KMS-11 (cell line): Measurements from ENCODE around the gene MGAT4A.

Experiments used
- H2AFZ ChIP-seq: fragments of 200-600 bp; sonication (generic); 2 replicates; pipeline ENCODE4 v1.6.1; 2016; ENCODE audit warnings: antibody characterized with exemption, mixed run types, low read depth
- H3K27ac ChIP-seq: fragments of 200-600 bp; sonication (generic); 2 replicates; pipeline ENCODE4 v1.6.1; 2016; ENCODE audit warnings: mild to moderate bottlenecking, mixed run types
- H3K27me3 ChIP-seq: fragments of 200-600 bp; sonication (generic); 2 replicates; pipeline ENCODE4 v1.6.1; 2017; ENCODE audit warnings: mild to moderate bottlenecking, low read depth, mixed run types, moderate library complexity; ENCODE audit not compliant: insufficient read depth
- H3K36me3 ChIP-seq: fragments of 200-600 bp; sonication (generic); 2 replicates; pipeline ENCODE4 v1.6.1; 2017; ENCODE audit warnings: mild to moderate bottlenecking, mixed run types; ENCODE audit not compliant: insufficient read depth
- H3K4me1 ChIP-seq: fragments of 200-600 bp; sonication (generic); 2 replicates; pipeline ENCODE4 v1.6.1; 2016; ENCODE audit warnings: mild to moderate bottlenecking, low read depth, mixed run types; ENCODE audit not compliant: poor library complexity, severe bottlenecking
- H3K4me2 ChIP-seq: fragments of 200-600 bp; sonication (generic); 2 replicates; pipeline ENCODE4 v1.7.0; 2016; ENCODE audit warnings: mild to moderate bottlenecking, mixed run types
- H3K4me3 ChIP-seq: fragments of 200-600 bp; sonication (generic); IDR thresholded peaks from 2 replicates; pipeline ENCODE4 v1.6.1; 2017; ENCODE audit warnings: low read depth, low read length, mixed read lengths; ENCODE audit not compliant: insufficient read depth
- H3K79me2 ChIP-seq: fragments of 200-600 bp; sonication (generic); 2 replicates; pipeline ENCODE4 v1.6.1; 2016; ENCODE audit warnings: low read depth, mixed run types; ENCODE audit not compliant: insufficient read depth
- H3K9ac ChIP-seq: fragments of 200-600 bp; sonication (generic); 2 replicates; pipeline ENCODE4 v1.6.1; 2016; ENCODE audit warnings: mild to moderate bottlenecking, mixed run types
- H4K20me1 ChIP-seq: fragments of 200-600 bp; sonication (generic); 2 replicates; pipeline ENCODE4 v1.6.1; 2016; ENCODE audit warnings: mild to moderate bottlenecking, mixed run types; ENCODE audit not compliant: insufficient read depth
- TF ChIP-seq, protein P1 (sequence below): fragments of 200-600 bp; sonication (generic); conservative IDR thresholded peaks from 2 replicates; pipeline ENCODE4 v1.6.1; 2017; ENCODE audit warnings: low read depth, mild to moderate bottlenecking, antibody characterized with exemption, low read length, moderate library complexity, mixed read lengths

The MGAT4A gene

DNA sequence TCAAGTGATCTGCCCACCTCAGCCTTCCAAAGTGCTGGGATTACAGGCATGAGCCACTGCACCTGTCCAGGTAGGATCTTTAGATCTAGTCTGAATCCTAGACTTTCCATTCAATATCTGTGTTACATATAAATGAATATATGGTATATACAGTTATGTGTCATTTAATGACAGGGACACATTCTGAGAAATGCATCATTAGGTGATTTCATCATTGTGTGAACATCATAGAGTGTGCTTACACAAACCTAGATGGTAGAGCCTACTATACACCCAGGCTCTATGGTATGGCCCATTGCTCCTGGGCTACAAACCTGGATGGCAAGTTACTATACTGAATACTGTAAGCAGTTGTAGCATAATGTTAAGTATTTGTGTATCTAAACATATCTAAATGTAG lies 15.5 kb upstream of the MGAT4A start:
- Histone ChIP-seq H3K27ac (no peak overlapping the region), H3K36me3 (no peaks in the 10 kb centered on the region), H3K79me2 (no peaks in the 10 kb centered on the region), H3K4me1 (peaks cover 8% of the 10 kb centered on the region), H2AFZ (no peak overlapping the region), H3K9ac (no peak overlapping the region), H3K4me2 (no peak overlapping the region), H4K20me1 (no peaks in the 10 kb centered on the region), H3K4me3 (no peak overlapping the region), H3K27me3 (no peaks in the 10 kb centered on the region)
- TF ChIP-seq, protein P1, sequence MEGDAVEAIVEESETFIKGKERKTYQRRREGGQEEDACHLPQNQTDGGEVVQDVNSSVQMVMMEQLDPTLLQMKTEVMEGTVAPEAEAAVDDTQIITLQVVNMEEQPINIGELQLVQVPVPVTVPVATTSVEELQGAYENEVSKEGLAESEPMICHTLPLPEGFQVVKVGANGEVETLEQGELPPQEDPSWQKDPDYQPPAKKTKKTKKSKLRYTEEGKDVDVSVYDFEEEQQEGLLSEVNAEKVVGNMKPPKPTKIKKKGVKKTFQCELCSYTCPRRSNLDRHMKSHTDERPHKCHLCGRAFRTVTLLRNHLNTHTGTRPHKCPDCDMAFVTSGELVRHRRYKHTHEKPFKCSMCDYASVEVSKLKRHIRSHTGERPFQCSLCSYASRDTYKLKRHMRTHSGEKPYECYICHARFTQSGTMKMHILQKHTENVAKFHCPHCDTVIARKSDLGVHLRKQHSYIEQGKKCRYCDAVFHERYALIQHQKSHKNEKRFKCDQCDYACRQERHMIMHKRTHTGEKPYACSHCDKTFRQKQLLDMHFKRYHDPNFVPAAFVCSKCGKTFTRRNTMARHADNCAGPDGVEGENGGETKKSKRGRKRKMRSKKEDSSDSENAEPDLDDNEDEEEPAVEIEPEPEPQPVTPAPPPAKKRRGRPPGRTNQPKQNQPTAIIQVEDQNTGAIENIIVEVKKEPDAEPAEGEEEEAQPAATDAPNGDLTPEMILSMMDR = no peak

DNA sequence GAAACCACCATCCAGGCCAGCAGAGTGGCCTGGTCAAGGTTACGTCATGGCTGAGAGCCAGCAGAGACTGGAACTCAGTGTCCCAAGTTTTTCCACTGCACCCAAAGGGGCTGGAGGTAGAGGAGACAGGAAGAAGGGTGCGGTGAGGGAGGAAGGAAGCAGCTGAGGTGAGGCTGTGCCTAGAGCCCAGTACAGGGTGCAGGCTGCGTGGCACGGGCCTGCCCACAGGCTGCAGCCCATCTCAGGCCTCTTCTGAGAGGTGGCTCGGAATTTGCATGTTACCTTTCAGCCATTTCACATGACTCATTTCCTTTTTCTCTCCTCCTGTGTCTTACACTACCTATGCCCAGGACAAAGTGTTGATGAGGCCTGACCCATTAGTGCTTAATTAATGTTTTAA lies 13.7 kb upstream of the MGAT4A start:
- no peak overlapping the region for H3K4me2 ChIP-seq
- no peak overlapping the region for H3K9ac ChIP-seq
- TF ChIP-seq, protein P1 = no peak
- H2AFZ ChIP-seq = no peak overlapping the region
- no peaks in the 10 kb centered on the region for H3K36me3 ChIP-seq
- no peaks in the 10 kb centered on the region for H4K20me1 ChIP-seq
- H3K27ac ChIP-seq = no peak overlapping the region
- peaks cover 8% of the 10 kb centered on the region for H3K4me1 ChIP-seq
- no peak overlapping the region for H3K4me3 ChIP-seq
- H3K79me2 ChIP-seq = no peaks in the 10 kb centered on the region
- no peaks in the 10 kb centered on the region for H3K27me3 ChIP-seq

DNA sequence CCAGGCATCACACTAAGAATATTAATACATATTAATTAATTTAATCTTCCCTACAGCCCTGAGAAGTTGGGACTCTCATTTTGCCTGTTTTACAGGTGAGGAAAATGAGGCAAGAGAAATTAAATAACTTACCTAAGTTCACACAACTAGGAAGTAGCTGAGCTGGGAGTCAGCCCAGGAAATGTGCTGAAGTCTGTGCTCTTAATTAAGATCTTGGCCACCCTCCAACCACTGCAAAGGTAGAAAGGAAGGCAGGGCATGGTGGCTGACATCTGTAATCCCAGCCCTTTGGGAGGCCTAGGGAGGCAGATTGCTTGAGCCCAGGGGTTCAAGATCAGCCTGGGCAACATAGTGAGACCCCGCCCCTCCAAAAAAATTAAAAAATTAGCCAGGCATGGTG lies 12.9 kb upstream of the MGAT4A start:
- Histone ChIP-seq H3K4me3 (no peak overlapping the region), H4K20me1 (no peaks in the 10 kb centered on the region), H3K27ac (no peak overlapping the region), H3K79me2 (no peaks in the 10 kb centered on the region), H3K4me1 (peaks cover 8% of the 10 kb centered on the region), H3K27me3 (no peaks in the 10 kb centered on the region), H3K4me2 (no peak overlapping the region), H3K9ac (no peak overlapping the region), H3K36me3 (no peaks in the 10 kb centered on the region), H2AFZ (no peak overlapping the region)
- TF ChIP-seq, protein P1 = no peak

DNA sequence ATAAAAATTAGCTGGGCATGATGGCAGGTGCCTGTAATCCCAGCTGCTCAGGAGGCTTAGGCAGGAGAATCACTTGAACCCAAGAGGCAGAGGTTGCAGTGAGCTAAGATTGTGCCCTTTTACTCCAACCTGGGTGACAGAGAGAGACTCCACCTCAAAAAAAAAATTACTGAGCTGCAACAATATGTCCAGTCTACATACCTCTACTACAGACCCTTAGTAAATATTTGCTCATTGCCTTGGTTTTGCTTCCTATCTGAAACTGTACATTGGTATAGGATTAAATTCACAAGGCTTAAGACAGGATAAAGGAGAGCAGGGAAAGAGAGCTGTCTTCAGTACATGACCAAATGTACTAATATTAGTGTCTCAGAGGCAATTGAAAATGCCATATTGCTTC lies 8.1 kb upstream of the MGAT4A start:
- Histone ChIP-seq H3K4me3 (no peak overlapping the region), H3K4me2 (no peak overlapping the region), H3K27me3 (no peaks in the 10 kb centered on the region), H4K20me1 (no peaks in the 10 kb centered on the region), H3K27ac (no peak overlapping the region), H3K79me2 (no peaks in the 10 kb centered on the region), H3K36me3 (no peaks in the 10 kb centered on the region), H3K9ac (no peak overlapping the region), H3K4me1 (peaks cover 44% of the 10 kb centered on the region), H2AFZ (no peak overlapping the region)
- TF ChIP-seq, protein P1 = no peak
